Measurements from ENCODE around the gene PCDHGA4. TPM values are rescaled to one million over a fixed set of nuclear protein-coding genes. Genes with fewer than 3 reads are reported as not detected.

Gene PCDHGA4
- total and polyA plus RNA-seq, 4 donors, result 0.35 to 7.0 (median 2.5) TPM

DNA sequence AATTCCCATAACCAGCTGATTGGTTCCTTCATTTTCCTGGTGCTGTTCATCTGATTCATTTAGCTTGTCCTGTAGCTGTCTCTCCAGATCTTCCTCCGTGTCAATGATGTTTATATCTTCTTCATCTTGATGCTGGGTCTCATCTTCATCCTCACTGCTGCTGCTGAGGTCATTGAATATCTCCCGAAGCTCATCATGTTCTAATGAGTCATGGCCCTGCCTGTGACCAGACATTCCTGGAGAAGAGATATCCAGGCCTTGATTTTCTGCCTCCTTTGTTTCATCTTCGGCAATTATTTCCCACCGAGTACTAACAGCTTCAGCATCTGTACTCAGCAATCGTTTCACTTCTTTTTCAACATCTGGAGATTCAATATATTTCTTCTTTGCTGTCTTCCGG is 35.6 kb upstream of the PCDHGA4 start:
- H3K36me3 ChIP-seq (ENCODE audit: control insufficient read depth in 4 of 4, insufficient read depth in 4 of 4, low read length in 4 of 4), result peaks cover 0 to 37% (median 21%) of the 10 kb centered on the region in 4 donors
- peaks cover 24 to 39% (median 32%) of the 10 kb centered on the region in 4 donors for H3K9me3 ChIP-seq (ENCODE audit: control insufficient read depth in 4 of 4, insufficient read depth in 3 of 4, low read length in 3 of 4)
- H3K4me3 ChIP-seq, result no peak overlapping the region

DNA sequence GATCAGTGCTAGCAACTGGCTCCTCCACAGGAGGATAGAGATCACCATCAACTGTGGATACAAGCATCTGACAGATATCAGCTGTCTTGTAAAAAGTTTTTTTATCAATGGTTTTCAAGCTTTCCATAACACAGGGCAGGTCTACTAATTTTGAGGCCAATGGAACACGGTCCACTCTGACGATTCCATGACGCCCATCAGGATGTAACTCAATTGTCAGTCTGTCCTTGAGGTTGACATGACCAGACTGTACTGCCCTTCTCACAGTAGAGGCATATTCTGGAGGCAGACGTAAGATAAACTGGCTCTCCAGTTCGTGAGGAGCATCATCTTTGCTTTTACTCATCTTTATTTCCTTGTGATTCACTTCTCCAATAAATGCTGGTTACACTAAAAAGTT is 35.1 kb upstream of the PCDHGA4 start:
- Histone ChIP-seq H3K27me3 (ENCODE audit: control insufficient read depth in 3 of 3, insufficient read depth in 3 of 3, low read length in 2 of 3) (no peaks in the 10 kb centered on the region), H3K4me3 (peak overlapping the region; percentile 24), H3K9me3 (ENCODE audit: control insufficient read depth in 4 of 4, insufficient read depth in 3 of 4, low read length in 3 of 4) (peaks cover 25 to 39% (median 32%) of the 10 kb centered on the region in 4 donors), H3K4me1 (ENCODE audit: control insufficient read depth in 5 of 5, insufficient read depth in 5 of 5, low read length in 5 of 5) (peaks cover 0 to 9% (median 0%) of the 10 kb centered on the region in 5 donors), H3K9ac (ENCODE audit: insufficient read depth in 1 of 2, low read length in 2 of 2) (no peak overlapping the region), H3K36me3 (ENCODE audit: control insufficient read depth in 4 of 4, insufficient read depth in 4 of 4, low read length in 4 of 4) (peaks cover 0 to 37% (median 21%) of the 10 kb centered on the region in 4 donors), H3K27ac (ENCODE audit: low read depth in 1 of 2, low read length in 1 of 2) (peak overlapping the region in 1 of 2 donors; percentile 96)
- DNase-seq (no peak), ATAC-seq (ENCODE audit: insufficient read depth, low FRiP score) (no peak)
- TF ChIP-seq CTCF (IDR thresholded peaks at IDR 0.05; ENCODE audit: control extremely low read depth, extremely low read depth), result no peak
- 77% methylated on average over 5 of the region's 5 CpGs for WGBS, 2 donors

More for the DNA sequence above, 35.6 kb upstream of the PCDHGA4 start:
- 97 to 98% methylated on average over 6 of the region's 6 CpGs for WGBS, 2 donors
- Histone ChIP-seq H3K27me3 (ENCODE audit: control insufficient read depth in 3 of 3, insufficient read depth in 3 of 3, low read length in 2 of 3) (no peaks in the 10 kb centered on the region), H3K9ac (ENCODE audit: insufficient read depth in 1 of 2, low read length in 2 of 2) (no peak overlapping the region), H3K4me1 (ENCODE audit: control insufficient read depth in 5 of 5, insufficient read depth in 5 of 5, low read length in 5 of 5) (peaks cover 0 to 9% (median 0%) of the 10 kb centered on the region in 5 donors), H3K27ac (ENCODE audit: low read depth in 1 of 2, low read length in 1 of 2) (peak overlapping the region in 1 of 2 donors; percentile 96)
- ATAC-seq (ENCODE audit: insufficient read depth, low FRiP score) (no peak), DNase-seq (no peak)
- TF ChIP-seq CTCF (IDR thresholded peaks at IDR 0.05; ENCODE audit: control extremely low read depth, extremely low read depth), result no peak

DNA sequence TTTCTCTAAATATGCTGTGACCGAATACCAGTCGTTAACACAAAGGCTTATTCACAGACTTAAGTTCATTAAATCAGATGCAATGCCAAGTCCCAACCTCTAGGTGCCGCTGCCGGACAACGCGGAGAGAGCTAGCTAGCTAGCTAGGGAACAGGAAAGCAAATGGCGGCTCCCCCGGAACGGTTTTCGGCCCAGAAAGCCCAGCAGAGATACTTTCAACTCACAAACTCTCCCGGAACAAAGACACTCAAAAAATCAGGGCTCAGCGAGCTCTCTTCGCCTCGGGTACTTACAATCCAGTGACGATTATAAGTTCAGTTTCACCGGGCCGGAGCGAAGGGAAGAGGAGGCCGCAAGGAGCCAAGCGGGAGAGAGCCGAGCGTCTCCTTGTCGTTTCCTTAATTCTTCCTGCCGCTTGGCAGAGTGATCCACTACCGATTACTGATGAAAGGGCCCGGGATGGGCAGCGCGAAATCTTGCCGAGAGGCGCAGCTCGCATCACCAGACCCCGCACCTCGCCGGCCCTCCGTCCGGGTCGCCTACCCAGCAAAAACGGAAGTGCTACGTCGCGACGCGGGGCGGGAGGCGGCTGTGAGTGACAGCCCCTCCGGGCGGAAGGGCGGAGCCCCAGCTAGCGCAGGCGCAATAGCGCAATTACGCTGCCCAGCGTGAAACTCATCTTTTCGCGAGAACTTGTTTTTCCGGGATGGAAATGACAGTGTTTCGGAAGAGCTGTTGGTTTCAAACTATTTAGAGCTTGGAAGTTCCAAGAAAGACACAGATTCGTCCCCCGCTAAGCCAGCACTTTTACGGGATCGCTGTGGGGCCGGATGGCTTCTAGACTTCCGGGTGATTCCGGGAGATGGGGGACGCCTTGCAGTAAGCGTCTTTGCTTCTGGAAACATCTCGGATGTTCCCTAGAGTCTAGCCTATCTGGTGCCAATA is 34.3 kb upstream of the PCDHGA4 start, which contains the start of gene TAF7:
TSS of gene TAF7 (minus strand) at position 560 of the 945 bp plus-strand sequence. CDS start 740 bp downstream, outside the sequence.
- no peaks in the 10 kb centered on the region for H3K27me3 ChIP-seq (ENCODE audit: control insufficient read depth in 3 of 3, insufficient read depth in 3 of 3, low read length in 2 of 3)
- H3K9me3 ChIP-seq (ENCODE audit: control insufficient read depth in 4 of 4, insufficient read depth in 3 of 4, low read length in 3 of 4), result peaks cover 22 to 35% (median 26%) of the 10 kb centered on the region in 4 donors

More for the DNA sequence above, 34.3 kb upstream of the PCDHGA4 start, which contains the start of gene TAF7:
- WGBS, 2 donors, result 1 to 3% methylated on average over 66 to 67 of the region's 67 CpGs
- H3K4me3 ChIP-seq, result peak within 1 kb of the TSS; percentile 74
- DNase-seq (peak; percentile 96 to 98 (median 97)), ATAC-seq (ENCODE audit: insufficient read depth, low FRiP score) (peak; percentile 97)
- peaks cover 0 to 9% (median 0%) of the 10 kb centered on the region in 5 donors for H3K4me1 ChIP-seq (ENCODE audit: control insufficient read depth in 5 of 5, insufficient read depth in 5 of 5, low read length in 5 of 5)
- H3K36me3 ChIP-seq (ENCODE audit: control insufficient read depth in 4 of 4, insufficient read depth in 4 of 4, low read length in 4 of 4), result peaks cover 0 to 36% (median 17%) of the 10 kb centered on the region in 4 donors
- peak; percentile 77 for TF ChIP-seq CTCF (IDR thresholded peaks at IDR 0.05; ENCODE audit: control extremely low read depth, extremely low read depth)
- peak within 1 kb of the TSS; percentile 95 to 100 for H3K9ac ChIP-seq (ENCODE audit: insufficient read depth in 1 of 2, low read length in 2 of 2)
- peak within 1 kb of the TSS; percentile 93 to 96 for H3K27ac ChIP-seq (ENCODE audit: low read depth in 1 of 2, low read length in 1 of 2)
